ENCODE data around the gene CCDC102B.

The CCDC102B gene

GRCh38 chr18:68800075-68800474 lies 2.2 kb downstream of the CCDC102B start:
- TF ChIP-seq FOXP2 (optimal IDR thresholded peaks at IDR 0.05; ENCODE audit: control extremely low read depth, extremely low read length, insufficient read depth) (no peak), EZH2 (IDR thresholded peaks at IDR 0.05) (no peak), POLR2AphosphoS5 (IDR thresholded peaks at IDR 0.05; ENCODE audit: borderline replicate concordance, low read depth, low read length) (no peak)

GRCh38 chr18:68803356-68803755 lies 5.5 kb downstream of the CCDC102B start:
- no peak overlapping the region for H3K27ac ChIP-seq
- no peak overlapping the region for H3K4me3 ChIP-seq
- DNase-seq (ENCODE audit: low read depth, low spot score): no peak
- H3K9ac ChIP-seq (ENCODE audit: insufficient read length): no peak overlapping the region
- no peaks in the 10 kb centered on the region for H3K36me3 ChIP-seq (ENCODE audit: insufficient read depth, low read length)
- H3K9me3 ChIP-seq (ENCODE audit: low read depth, low read length): no peaks in the 10 kb centered on the region
- TF ChIP-seq POLR2AphosphoS5 (IDR thresholded peaks at IDR 0.05; ENCODE audit: borderline replicate concordance, low read depth, low read length) (no peak), EZH2 (IDR thresholded peaks at IDR 0.05) (no peak), FOXP2 (optimal IDR thresholded peaks at IDR 0.05; ENCODE audit: control extremely low read depth, extremely low read length, insufficient read depth) (no peak)

More at GRCh38 chr18:68800075-68800474, 2.2 kb downstream of the CCDC102B start:
- no peak for DNase-seq (ENCODE audit: low read depth, low spot score)
- no peak overlapping the region for H3K9ac ChIP-seq (ENCODE audit: insufficient read length)
- no peaks in the 10 kb centered on the region for H3K36me3 ChIP-seq (ENCODE audit: insufficient read depth, low read length)
- no peaks in the 10 kb centered on the region for H3K9me3 ChIP-seq (ENCODE audit: low read depth, low read length)
- H3K27ac ChIP-seq: no peak overlapping the region
- H3K4me3 ChIP-seq: no peak overlapping the region

GRCh38 chr18:68817584-68817983 lies 19.7 kb downstream of the CCDC102B start:
- no peaks in the 10 kb centered on the region for H3K9me3 ChIP-seq (ENCODE audit: low read depth, low read length)
- no peaks in the 10 kb centered on the region for H3K36me3 ChIP-seq (ENCODE audit: insufficient read depth, low read length)
- no peak overlapping the region for H3K9ac ChIP-seq (ENCODE audit: insufficient read length)
- TF ChIP-seq POLR2AphosphoS5 (IDR thresholded peaks at IDR 0.05; ENCODE audit: borderline replicate concordance, low read depth, low read length): no peak
- no peak for TF ChIP-seq EZH2 (IDR thresholded peaks at IDR 0.05)
- no peak for TF ChIP-seq FOXP2 (optimal IDR thresholded peaks at IDR 0.05; ENCODE audit: control extremely low read depth, extremely low read length, insufficient read depth)
- no peak for DNase-seq (ENCODE audit: low read depth, low spot score)
- H3K4me3 ChIP-seq: no peak overlapping the region
- H3K27ac ChIP-seq: no peak overlapping the region

- H3K9ac ChIP-seq (ENCODE audit: insufficient read length): no peak overlapping the region
- TF ChIP-seq POLR2AphosphoS5 (IDR thresholded peaks at IDR 0.05; ENCODE audit: borderline replicate concordance, low read depth, low read length): no peak
- TF ChIP-seq FOXP2 (optimal IDR thresholded peaks at IDR 0.05; ENCODE audit: control extremely low read depth, extremely low read length, insufficient read depth): no peak
- no peak for TF ChIP-seq EZH2 (IDR thresholded peaks at IDR 0.05)
- no peak overlapping the region for H3K4me3 ChIP-seq
- no peaks in the 10 kb centered on the region for H3K9me3 ChIP-seq (ENCODE audit: low read depth, low read length)
- no peaks in the 10 kb centered on the region for H3K36me3 ChIP-seq (ENCODE audit: insufficient read depth, low read length)
- H3K27ac ChIP-seq: no peak overlapping the region
- DNase-seq (ENCODE audit: low read depth, low spot score): no peak
These were observed 20.7 kb downstream of the CCDC102B start for GRCh38 chr18:68818584-68818983.

GRCh38 chr18:68822926-68823325 lies 25.0 kb downstream of the CCDC102B start:
- H3K27ac ChIP-seq: no peak overlapping the region
- TF ChIP-seq FOXP2 (optimal IDR thresholded peaks at IDR 0.05; ENCODE audit: control extremely low read depth, extremely low read length, insufficient read depth) (no peak), EZH2 (IDR thresholded peaks at IDR 0.05) (no peak), POLR2AphosphoS5 (IDR thresholded peaks at IDR 0.05; ENCODE audit: borderline replicate concordance, low read depth, low read length) (no peak)
- H3K36me3 ChIP-seq (ENCODE audit: insufficient read depth, low read length): no peaks in the 10 kb centered on the region
- no peak overlapping the region for H3K4me3 ChIP-seq
- DNase-seq (ENCODE audit: low read depth, low spot score): no peak
- no peaks in the 10 kb centered on the region for H3K9me3 ChIP-seq (ENCODE audit: low read depth, low read length)
- no peak overlapping the region for H3K9ac ChIP-seq (ENCODE audit: insufficient read length)

GRCh38 chr18:68826121-68826520 lies 28.2 kb downstream of the CCDC102B start:
- DNase-seq (ENCODE audit: low read depth, low spot score): no peak
- Histone ChIP-seq H3K9me3 (ENCODE audit: low read depth, low read length) (no peaks in the 10 kb centered on the region), H3K4me3 (no peak overlapping the region), H3K36me3 (ENCODE audit: insufficient read depth, low read length) (no peaks in the 10 kb centered on the region), H3K27ac (no peak overlapping the region), H3K9ac (ENCODE audit: insufficient read length) (no peak overlapping the region)
- no peak for TF ChIP-seq FOXP2 (optimal IDR thresholded peaks at IDR 0.05; ENCODE audit: control extremely low read depth, extremely low read length, insufficient read depth)
- no peak for TF ChIP-seq POLR2AphosphoS5 (IDR thresholded peaks at IDR 0.05; ENCODE audit: borderline replicate concordance, low read depth, low read length)
- TF ChIP-seq EZH2 (IDR thresholded peaks at IDR 0.05): no peak

- DNase-seq (ENCODE audit: low read depth, low spot score): no peak
- Histone ChIP-seq H3K9me3 (ENCODE audit: low read depth, low read length) (no peaks in the 10 kb centered on the region), H3K9ac (ENCODE audit: insufficient read length) (no peak overlapping the region), H3K4me3 (no peak overlapping the region), H3K27ac (no peak overlapping the region), H3K36me3 (ENCODE audit: insufficient read depth, low read length) (no peaks in the 10 kb centered on the region)
- TF ChIP-seq EZH2 (IDR thresholded peaks at IDR 0.05): no peak
- no peak for TF ChIP-seq FOXP2 (optimal IDR thresholded peaks at IDR 0.05; ENCODE audit: control extremely low read depth, extremely low read length, insufficient read depth)
- TF ChIP-seq POLR2AphosphoS5 (IDR thresholded peaks at IDR 0.05; ENCODE audit: borderline replicate concordance, low read depth, low read length): no peak
These were observed 32.6 kb downstream of the CCDC102B start for GRCh38 chr18:68830256-68831045.

- H3K4me3 ChIP-seq: no peak overlapping the region
- no peak overlapping the region for H3K27ac ChIP-seq
- no peak overlapping the region for H3K9ac ChIP-seq (ENCODE audit: insufficient read length)
- no peaks in the 10 kb centered on the region for H3K9me3 ChIP-seq (ENCODE audit: low read depth, low read length)
- TF ChIP-seq POLR2AphosphoS5 (IDR thresholded peaks at IDR 0.05; ENCODE audit: borderline replicate concordance, low read depth, low read length) (no peak), EZH2 (IDR thresholded peaks at IDR 0.05) (no peak), FOXP2 (optimal IDR thresholded peaks at IDR 0.05; ENCODE audit: control extremely low read depth, extremely low read length, insufficient read depth) (no peak)
- no peaks in the 10 kb centered on the region for H3K36me3 ChIP-seq (ENCODE audit: insufficient read depth, low read length)
- no peak for DNase-seq (ENCODE audit: low read depth, low spot score)
These were observed 35.9 kb downstream of the CCDC102B start for GRCh38 chr18:68833756-68834155.

Data from SK-N-MC (cell line).